Measurements from ENCODE around the gene TTLL8.

GRCh38 chr22:50002791-50003190, 55.3 kb downstream of the TTLL8 start:
- TF ChIP-seq CTCF (tag by site-specific recombination; IDR thresholded peaks at IDR 0.05) (no peak), ZBTB1 (tag by site-specific recombination; IDR thresholded peaks at IDR 0.05) (no peak)

Measured in HEK293 (cell line).